NT2/D1 (cell line): ENCODE measurements around the gene DRC7.
"Not testable (repeated sequence)": the region's sequence is repeated elsewhere in the genome, so short reads cannot be mapped to it uniquely, and the experiment has no call there.

Experiments
- DNase-seq: peaks from one replicate; pipeline ENCODE4 v3.0.0-alpha.2; 2011; ENCODE audit warnings: low read depth, low spot score
- H3K27me3 ChIP-seq: 2 replicates; pipeline ENCODE4 v1.6.0; 2011; ENCODE audit warnings: mild to moderate bottlenecking; ENCODE audit not compliant: insufficient read length, insufficient read depth
- H3K36me3 ChIP-seq: 2 replicates; pipeline ENCODE4 v1.6.1; 2011; ENCODE audit warnings: mild to moderate bottlenecking, low read length, mixed read lengths; ENCODE audit not compliant: insufficient read depth, insufficient read length
- H3K4me1 ChIP-seq: 2 replicates; pipeline ENCODE4 v1.5.1; 2011; ENCODE audit not compliant: insufficient read depth, insufficient read length
- H3K4me3 ChIP-seq: 2 replicates; pipeline ENCODE4 v1.5.1; 2011; ENCODE audit warnings: low read depth; ENCODE audit not compliant: insufficient read length
- H3K9ac ChIP-seq: 2 replicates; pipeline ENCODE4 v1.6.0; 2011; ENCODE audit warnings: low read depth; ENCODE audit not compliant: insufficient read length
- H3K9me3 ChIP-seq: 2 replicates; pipeline ENCODE4 v1.5.1; 2011; ENCODE audit warnings: mild to moderate bottlenecking, low read length; ENCODE audit not compliant: insufficient read depth
- SUZ12 ChIP-seq: IDR thresholded peaks from 2 replicates; pipeline ENCODE4 v1.6.1; 2011; ENCODE audit not compliant: insufficient read length, insufficient read depth; ENCODE audit errors: extremely low read depth
- YY1 ChIP-seq: IDR thresholded peaks from 2 replicates; pipeline ENCODE4 v1.6.1; 2011; ENCODE audit not compliant: insufficient read length, insufficient read depth
- ZNF274 ChIP-seq: IDR thresholded peaks from 2 replicates; pipeline ENCODE4 v1.6.1; 2011; ENCODE audit warnings: mild to moderate bottlenecking, low read depth, low read length

DRC7 gene

DNA sequence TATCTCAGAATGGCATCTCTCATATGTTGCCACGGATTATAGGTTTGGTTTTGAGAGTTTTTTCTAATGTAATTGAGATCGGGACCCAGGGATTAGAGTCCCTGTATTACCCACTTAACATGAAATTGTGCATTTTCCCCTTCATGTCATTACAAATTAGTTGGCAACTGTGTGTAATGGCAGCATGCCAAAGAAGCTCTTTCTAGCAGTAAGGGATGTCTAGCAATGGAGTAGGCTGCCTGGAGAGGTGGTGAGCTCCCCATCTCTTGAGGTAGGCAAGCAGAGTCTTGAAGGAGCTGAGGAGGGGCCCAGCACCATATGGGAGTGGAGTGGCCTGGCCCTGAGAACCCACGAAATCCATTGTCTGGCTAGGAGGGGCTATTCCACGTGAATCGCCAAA lies 30.9 kb downstream of the DRC7 start:
- H3K4me1 ChIP-seq = peaks cover 12% of the 10 kb centered on the region
- H3K9ac ChIP-seq = no peak overlapping the region
- H3K36me3 ChIP-seq = no peaks in the 10 kb centered on the region
- no peak for TF ChIP-seq ZNF274
- no peak for TF ChIP-seq YY1
- no peak for TF ChIP-seq SUZ12
- no peak overlapping the region for H3K4me3 ChIP-seq
- no peaks in the 10 kb centered on the region for H3K27me3 ChIP-seq
- no peaks in the 10 kb centered on the region for H3K9me3 ChIP-seq
- no peak for DNase-seq

DNA sequence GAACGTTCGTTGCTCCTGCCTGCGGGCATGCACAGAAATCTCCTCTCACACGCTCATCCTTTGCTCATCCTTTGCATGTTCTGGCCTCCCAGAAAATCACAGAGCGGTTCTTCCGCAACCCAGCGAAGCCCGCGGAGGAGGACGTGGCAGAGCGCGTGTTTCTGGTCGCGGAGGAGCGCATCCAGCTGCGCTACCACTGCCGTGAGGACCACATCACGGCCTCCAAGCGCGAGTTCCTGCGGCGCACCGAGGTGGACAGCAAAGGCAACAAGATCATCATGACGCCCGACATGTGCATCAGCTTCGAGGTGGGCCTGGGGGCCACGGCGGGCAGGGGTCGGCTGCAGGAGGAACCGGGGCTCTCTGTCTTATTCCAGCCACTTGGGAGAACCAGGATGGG lies 31.4 kb downstream of the DRC7 start:
- Histone ChIP-seq H3K9me3 (no peaks in the 10 kb centered on the region), H3K36me3 (no peaks in the 10 kb centered on the region), H3K9ac (no peak overlapping the region), H3K4me1 (peaks cover 12% of the 10 kb centered on the region), H3K4me3 (no peak overlapping the region), H3K27me3 (no peaks in the 10 kb centered on the region)
- DNase-seq = no peak
- TF ChIP-seq YY1 (no peak), ZNF274 (no peak), SUZ12 (no peak)

DNA sequence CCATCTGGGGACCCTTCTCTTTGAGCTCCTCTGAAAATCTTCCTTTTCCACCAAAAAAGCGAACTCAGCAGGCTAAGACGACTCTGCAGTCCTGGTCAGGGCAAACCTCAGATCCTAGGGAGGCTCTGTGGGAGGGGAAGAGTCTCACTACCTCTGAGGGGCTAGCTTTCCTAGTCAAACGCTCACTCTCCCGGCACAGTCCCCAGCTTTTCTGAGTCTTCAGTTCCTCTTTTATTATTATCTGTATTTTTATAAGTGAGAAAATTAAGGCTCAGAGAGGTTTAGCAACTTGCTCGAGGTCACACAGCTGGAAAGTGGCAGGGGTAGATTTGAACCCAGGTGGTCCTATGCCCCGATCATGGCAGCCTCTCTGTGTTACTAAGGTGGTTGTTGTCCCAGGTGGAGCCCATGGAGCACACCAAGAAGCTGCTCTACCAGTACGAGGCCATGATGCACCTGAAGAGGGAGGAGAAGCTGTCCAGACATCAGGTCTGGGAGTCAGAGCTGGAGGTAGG lies 31.9 kb downstream of the DRC7 start:
- Histone ChIP-seq H3K9me3 (no peaks in the 10 kb centered on the region), H3K4me1 (peaks cover 12% of the 10 kb centered on the region), H3K27me3 (no peaks in the 10 kb centered on the region), H3K36me3 (no peaks in the 10 kb centered on the region), H3K4me3 (no peak overlapping the region), H3K9ac (no peak overlapping the region)
- TF ChIP-seq SUZ12 = no peak
- no peak for TF ChIP-seq ZNF274
- TF ChIP-seq YY1 = no peak
- DNase-seq = no peak

DNA sequence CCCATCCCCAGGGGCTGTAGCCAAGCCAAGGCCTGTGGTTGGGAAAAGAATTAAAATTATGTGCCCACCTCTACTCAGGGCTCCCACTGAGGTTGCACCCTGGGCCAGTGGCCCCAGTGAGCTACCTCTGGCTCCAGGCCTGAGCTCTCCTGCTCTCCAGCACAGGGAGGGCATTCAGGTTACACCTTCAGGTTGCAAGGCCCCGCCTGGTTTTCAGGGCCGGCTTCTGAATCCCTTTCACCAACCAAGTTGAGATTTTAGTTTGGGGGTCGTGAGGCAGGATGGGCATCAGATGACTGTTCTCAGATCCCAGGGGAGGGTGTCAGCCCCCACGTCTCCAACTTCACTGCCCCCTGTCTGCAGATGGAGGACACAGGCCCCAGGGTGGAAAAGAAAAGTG lies 33.0 kb downstream of the DRC7 start:
- Histone ChIP-seq H3K9ac (no peak overlapping the region), H3K4me1 (peaks cover 4% of the 10 kb centered on the region), H3K9me3 (no peaks in the 10 kb centered on the region), H3K36me3 (no peaks in the 10 kb centered on the region), H3K4me3 (no peak overlapping the region), H3K27me3 (no peaks in the 10 kb centered on the region)
- DNase-seq = no peak
- TF ChIP-seq YY1 = no peak
- TF ChIP-seq ZNF274 = no peak
- TF ChIP-seq SUZ12 = no peak

DNA sequence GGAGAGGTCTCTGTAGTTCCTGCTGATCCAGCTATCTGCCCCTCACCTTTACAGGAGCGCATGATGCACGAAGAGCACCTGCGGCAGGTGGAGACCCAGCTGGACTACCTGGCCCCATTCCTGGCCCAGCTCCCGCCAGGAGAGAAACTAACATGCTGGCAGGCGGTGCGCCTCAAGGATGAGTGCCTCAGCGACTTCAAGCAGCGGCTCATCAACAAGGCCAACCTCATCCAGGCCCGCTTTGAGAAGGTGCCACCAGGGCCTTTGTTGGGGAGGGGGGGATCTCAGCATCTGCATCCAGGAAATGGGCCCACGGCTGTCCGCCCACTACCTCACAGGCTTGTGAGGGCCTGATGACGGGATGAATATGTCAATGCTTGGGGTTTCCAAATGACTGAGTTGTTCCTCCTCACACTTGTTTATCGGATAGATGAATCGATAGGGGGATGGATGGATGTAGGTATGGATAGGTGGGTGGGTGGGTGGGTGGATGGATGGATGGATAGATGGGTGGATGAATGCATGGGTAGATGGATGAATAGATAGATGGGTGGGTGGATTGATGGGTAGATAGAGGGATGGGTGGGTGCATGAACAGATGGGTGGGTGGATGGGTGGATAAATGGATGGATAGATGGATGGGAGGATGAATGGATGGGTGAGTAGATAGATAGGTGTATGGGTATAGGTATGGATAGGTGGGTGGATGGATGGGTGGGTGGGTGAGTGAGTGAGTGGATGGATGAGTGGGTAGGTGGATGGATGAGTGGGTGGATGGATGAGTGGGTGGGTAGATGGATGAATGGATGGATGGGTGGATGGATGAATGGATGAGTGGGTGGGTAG lies 34.0 kb downstream of the DRC7 start:
- H3K9ac ChIP-seq = no peak overlapping the region
- H3K36me3 ChIP-seq = no peaks in the 10 kb centered on the region
- H3K4me1 ChIP-seq = no peaks in the 10 kb centered on the region
- H3K27me3 ChIP-seq = no peaks in the 10 kb centered on the region
- TF ChIP-seq YY1 = no peak
- no peak for TF ChIP-seq SUZ12
- TF ChIP-seq ZNF274 = no peak
- no peak overlapping the region for H3K4me3 ChIP-seq
- no peaks in the 10 kb centered on the region for H3K9me3 ChIP-seq
- no peak for DNase-seq

DNA sequence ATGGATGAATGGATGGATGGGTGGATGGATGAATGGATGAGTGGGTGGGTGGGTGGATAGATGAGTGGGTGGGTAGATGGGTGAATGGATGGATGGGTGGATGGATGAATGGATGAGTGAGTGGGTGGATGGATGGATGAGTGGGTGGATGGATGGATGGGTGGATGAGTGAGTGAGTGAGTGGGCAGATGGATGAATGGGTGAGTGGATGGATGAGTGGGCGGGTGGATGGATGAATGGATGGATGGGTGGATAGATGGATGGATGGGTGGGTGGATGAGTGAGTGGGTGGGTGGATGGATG lies 34.5 kb downstream of the DRC7 start:
- no peaks in the 10 kb centered on the region for H3K9me3 ChIP-seq
- no peaks in the 10 kb centered on the region for H3K27me3 ChIP-seq
- H3K9ac ChIP-seq = no peak overlapping the region
- no peak for DNase-seq
- H3K4me1 ChIP-seq = no peaks in the 10 kb centered on the region
- no peak overlapping the region for H3K4me3 ChIP-seq
- TF ChIP-seq YY1 = no peak
- no peak for TF ChIP-seq SUZ12
- no peak for TF ChIP-seq ZNF274
- no peaks in the 10 kb centered on the region for H3K36me3 ChIP-seq

DNA sequence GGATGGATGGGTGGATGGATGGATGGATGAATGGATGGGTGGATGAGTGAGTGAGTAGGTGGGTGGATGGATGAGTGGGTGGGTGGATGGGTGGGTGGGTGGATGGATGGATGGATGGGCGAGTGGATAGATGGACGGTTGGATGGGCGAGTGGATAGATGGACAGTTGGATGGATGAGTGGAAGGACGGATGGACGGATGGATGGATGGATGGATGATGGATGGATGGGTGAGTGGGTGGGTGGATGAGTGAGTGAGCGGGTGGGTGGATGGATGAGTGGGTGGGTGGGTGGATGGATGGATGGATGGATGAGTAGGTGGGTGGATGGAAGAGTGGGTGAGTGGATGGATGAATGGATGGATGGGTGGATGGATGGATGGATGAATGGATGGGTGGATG lies 35.2 kb downstream of the DRC7 start:
- not testable (repeated sequence) for H3K4me3 ChIP-seq, H3K9me3 ChIP-seq, DNase-seq, H3K4me1 ChIP-seq, H3K27me3 ChIP-seq, H3K9ac ChIP-seq, H3K36me3 ChIP-seq
